ENCODE measurements around the gene LSM5.

GRCh38 chr7:32461484-32461883 is 28.7 kb downstream of the LSM5 start:
- TF ChIP-seq POLR2A (IDR thresholded peaks at IDR 0.05; ENCODE audit: low read depth, low read length), result no peak
- TF ChIP-seq POLR2AphosphoS5 (IDR thresholded peaks at IDR 0.05; ENCODE audit: low read depth, low read length), result no peak
- no peak for TF ChIP-seq SPI1 (IDR thresholded peaks at IDR 0.05; ENCODE audit: low read depth, low read length)
- TF ChIP-seq TAF1 (IDR thresholded peaks at IDR 0.05; ENCODE audit: low read depth, low read length), result no peak
